GM18508 (cell line): ENCODE results near the gene CSRP2.

Experiments used
- ATAC-seq: cut with Tn5 transposase; IDR thresholded peaks from one replicate; pipeline ENCODE4 v1.9.1; 2021; ENCODE audit warnings: moderate number of reproducible peaks; ENCODE audit not compliant: insufficient read depth, unreplicated experiment

The CSRP2 gene

DNA sequence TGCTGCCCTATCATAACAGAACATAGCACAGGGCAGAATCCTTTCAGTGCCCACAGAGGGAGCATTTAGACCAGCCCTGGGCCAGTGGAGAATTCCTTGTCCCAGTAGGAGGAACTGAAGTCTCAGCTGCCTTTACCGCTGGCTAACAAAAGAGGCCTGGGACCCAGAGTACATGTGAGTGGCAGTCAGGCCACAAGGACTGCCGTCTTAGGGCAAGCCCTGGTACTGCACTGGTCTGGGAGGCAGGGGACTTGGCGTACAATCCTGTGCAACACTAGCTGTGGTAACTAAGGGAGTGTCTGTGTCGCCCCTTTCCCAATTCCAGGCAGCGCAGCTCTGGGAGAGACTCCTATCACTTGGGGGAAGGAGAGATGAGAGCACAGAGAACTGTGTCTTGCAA, 17.0 kb upstream of the CSRP2 start:
- no peak for ATAC-seq

DNA sequence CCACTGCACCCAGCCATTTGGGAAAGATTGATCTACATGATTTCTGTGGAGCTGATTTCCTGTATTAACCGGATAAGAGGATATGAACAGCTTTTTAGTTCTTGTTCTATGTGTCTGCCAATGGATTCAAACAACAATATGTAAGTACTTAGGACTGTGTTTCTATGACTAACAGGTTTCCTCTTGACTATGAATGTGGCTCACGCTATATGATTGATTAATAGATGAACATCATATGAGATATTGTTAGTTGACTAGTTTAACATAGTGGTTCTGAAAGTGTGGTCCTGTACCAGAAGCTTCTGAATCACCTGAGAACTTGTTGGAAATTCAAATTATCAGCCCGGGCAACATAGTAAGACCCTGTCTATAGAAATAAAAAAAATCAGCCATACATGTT, 12.8 kb upstream of the CSRP2 start:
- no peak for ATAC-seq

GRCh38 chr12:76890151-76891143, 11.6 kb upstream of the CSRP2 start:
- no peak for ATAC-seq

- no peak for ATAC-seq
These were observed 10.0 kb upstream of the CSRP2 start for GRCh38 chr12:76888775-76889174.

DNA sequence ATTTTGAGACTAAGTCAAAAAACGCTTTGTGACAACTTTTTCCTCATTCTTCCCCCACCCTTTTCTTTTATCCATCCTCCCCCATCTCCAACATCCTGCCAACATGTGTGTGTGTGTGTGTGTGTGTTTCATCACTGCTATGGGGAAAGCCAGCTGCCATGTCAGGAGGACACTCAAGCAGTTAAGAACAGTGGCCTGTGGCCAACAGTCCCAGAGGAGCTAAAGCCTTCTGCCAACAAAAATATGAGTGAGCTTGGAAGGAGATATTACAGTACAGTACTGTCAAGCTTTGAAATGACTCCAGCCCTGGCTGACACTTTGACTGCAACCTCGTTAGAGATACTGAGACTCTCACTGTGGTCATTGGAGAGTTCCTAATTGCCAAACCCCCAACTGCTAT, 5.0 kb upstream of the CSRP2 start:
- no peak for ATAC-seq

DNA sequence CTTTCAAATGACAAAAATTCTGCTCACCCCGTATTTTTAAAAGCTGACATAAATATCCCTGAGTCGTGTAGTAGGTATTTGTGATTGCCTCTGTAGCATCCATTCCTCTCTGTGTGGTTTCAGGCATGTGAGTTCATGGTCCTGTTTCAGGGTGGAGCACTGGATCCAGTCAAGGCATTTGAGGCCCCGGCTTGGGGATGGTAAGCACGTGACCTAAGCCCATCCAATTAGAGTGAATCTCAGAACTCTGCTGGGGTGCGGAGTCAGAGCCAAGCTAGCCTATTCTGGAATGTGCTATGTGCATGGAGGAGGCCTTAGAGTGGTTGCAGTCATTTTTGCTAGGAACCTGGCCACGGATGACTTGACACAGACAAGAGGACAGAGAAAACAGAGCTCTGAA, 4.3 kb upstream of the CSRP2 start:
- no peak for ATAC-seq

DNA sequence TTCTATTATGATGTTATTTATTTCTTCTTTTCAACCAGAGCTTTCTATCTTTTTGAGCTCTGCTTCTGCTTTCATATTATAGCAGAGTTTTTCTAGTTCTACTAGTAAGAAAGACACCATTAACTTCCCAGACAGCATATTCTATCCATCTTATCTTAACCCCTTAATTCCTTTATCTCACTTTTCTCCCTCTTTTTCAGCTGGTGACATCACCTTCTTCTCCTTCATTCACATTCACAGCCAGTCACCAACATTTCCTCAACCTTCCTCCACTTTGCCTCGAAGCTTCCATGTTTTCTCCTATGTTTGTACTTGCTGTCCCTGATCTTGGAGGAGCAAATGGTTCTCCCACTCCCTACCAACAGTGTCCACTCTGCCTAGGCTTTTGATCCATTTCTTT, 3.5 kb upstream of the CSRP2 start:
- ATAC-seq, result no peak

DNA sequence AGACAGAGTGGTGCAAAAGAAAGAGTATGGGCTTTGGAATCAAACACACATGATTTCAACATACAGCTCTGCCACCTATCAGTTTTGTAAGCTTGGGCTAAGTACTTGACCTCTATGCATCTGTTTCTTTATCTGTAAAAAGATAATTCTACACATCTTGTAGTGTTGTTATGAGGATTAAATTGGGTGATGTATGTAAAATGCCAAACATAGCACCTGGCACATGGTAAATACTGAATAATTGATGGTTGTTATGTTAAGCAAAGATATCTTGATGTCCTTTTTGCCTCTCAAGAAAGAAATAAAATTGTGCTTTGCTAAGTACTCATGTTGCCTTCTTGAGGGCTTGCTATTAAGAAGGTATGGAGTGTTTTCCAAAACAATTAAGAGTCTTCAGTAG, 2.3 kb upstream of the CSRP2 start:
- ATAC-seq, result no peak

DNA sequence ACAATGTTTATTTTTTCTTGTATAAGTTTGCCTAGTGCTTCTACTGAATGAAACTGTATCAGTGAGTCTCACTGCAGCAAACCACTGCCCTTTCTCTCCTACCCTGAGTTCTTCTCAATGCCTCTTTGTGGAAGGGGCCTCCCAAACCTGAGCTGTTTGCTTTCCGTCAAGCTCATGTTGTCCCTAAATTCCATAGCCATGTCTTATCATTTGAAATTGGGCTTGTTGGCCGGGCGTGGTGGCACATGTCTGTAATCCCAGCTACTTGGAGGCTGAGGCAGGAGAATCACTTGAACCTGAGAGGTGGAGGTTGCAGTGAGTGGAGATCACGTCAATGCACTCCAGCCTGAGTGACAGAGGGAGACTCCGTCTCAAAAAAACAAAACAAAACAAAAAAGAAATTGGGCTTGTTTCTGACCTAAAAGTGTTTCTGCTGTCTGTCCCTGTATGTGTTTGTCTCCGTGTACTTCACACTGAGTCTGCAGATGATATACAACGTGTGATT, 1.8 kb upstream of the CSRP2 start:
- no peak for ATAC-seq

DNA sequence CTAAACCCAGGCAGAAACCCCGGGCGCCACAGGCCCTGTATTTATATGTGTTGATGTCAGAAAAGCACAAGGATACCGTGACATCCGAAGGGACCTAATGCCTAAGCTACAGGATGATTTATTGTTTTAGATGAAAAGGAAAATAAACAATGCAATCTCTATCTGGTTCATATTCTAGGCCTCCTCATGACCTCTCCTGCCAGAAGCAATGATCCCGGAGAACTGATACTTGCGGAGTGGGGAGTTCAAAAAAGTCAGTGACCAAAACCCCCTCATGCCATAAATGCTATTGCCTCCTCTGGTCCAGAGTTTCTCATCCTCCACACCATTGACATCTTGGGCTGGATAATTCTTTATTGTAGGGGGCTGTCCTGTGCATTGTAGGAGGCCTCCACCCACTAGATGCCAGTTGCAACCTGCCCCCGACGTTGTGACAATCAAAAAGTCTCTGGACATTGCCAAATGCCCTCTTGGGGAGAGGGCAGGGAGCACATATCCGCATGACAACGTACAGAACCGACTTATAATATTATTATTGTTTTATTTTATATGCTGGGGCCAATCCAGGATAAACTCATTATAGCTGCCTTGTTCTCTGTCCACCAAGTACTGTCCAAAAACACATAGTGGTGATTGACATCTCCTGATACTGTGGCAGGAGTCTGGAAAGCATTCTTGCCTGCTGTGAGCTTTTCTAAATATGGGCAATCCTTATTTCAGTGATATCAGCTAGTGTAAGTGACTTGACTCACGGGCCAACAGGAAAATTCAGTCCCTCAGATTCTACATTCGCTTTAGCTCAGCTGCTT, 1.1 kb upstream of the CSRP2 start:
- ATAC-seq, result no peak

DNA sequence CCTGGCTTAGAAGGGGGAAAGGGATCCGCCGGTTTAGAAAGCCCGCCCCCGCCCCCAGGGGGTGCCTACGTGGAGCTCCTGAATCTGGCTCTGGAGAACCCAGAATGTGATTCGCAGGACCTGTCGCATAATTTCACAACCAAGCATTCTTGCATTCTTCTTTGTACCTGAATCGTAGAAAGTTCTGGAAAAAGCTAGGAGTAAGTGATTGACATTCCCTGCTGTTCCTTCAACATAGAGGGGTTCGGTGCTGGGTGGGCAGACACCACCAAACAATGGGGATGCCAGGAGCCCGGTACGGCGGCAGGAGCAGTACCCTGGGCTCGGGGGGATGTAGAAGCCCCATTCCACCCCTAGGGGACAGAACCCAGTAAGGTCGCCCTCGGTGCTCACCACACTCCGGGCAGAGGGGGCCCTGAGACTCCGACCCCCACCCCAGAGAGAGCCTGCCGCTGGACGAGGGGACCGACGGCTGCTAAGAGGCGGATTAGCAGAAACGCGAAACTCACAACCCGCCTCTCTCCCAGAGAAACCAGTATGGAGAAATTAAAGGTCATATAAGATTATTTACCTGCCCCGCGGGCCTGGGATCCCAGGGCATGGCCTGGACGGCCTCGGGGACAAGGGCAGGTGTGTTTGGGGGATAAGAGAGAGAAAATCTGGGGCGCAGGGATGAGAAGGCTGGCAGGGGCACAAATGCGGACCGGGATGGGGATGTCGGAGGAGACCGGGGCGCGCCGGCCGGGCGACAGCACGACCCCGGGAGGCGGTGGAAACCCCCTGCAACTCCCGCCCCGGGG, 520 bp downstream of the CSRP2 start:
- peak; percentile 33 for ATAC-seq

GRCh38 chr12:76876696-76877229, 2.1 kb downstream of the CSRP2 start:
- no peak for ATAC-seq

DNA sequence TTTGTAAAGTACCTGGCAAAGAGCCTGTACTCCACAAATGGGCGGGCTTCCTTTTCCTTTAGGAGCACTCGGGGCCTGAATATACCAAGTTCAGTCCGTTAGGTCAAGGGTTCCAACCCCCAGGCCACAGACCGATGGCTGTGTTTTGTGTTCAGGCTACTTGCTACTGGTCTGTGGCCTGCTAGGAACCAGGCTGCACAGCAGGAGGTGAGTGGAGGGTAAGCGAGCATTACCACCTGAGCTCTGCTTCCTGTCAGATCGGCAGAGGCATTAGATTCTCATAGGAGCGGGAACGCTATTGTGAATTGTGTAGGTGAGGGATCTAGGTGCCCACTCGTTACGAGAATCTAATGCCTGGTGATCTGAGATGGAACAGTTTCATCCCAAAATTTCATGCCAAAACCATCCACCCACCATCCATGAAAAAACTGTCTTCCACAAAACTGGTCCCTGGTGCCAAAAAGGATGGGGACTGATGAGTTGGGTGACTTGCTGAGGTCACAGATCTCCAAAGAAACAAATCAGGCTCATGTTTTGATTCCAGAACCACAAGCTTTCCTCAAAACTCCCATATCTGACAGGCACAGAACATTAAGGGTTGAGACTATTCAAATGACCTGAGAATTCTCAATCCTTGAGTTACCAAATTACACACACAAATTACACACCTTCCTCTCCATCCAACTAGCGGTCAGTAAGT, 4.2 kb downstream of the CSRP2 start:
- ATAC-seq, result no peak

- ATAC-seq, result no peak
These were observed 4.8 kb downstream of the CSRP2 start for GRCh38 chr12:76874027-76874426.

GRCh38 chr12:76872415-76872814, 6.4 kb downstream of the CSRP2 start:
- ATAC-seq, result no peak

- no peak for ATAC-seq
These were observed 7.1 kb downstream of the CSRP2 start for GRCh38 chr12:76871742-76872141.

- no peak for ATAC-seq
These were observed 7.7 kb downstream of the CSRP2 start for GRCh38 chr12:76871082-76871481.

DNA sequence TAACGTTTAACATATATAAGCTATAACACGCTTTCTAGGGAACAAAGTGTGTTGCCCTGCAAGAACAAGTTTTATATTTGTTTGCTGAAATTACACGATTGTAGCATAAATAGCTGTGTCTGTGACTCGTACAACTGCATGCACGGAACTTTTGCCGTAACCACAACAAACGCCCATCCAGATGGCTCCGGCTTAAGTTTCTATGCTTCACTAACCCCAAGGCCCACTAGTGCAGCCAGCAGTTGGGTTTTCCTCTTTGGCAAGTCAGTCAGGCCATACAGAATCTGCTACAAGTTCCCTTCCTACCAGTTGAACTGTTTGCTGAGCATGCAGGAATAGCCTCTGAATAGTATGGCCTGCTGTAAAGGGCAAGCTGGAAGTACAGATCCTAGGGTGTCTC, 12.1 kb downstream of the CSRP2 start:
- ATAC-seq, result no peak

DNA sequence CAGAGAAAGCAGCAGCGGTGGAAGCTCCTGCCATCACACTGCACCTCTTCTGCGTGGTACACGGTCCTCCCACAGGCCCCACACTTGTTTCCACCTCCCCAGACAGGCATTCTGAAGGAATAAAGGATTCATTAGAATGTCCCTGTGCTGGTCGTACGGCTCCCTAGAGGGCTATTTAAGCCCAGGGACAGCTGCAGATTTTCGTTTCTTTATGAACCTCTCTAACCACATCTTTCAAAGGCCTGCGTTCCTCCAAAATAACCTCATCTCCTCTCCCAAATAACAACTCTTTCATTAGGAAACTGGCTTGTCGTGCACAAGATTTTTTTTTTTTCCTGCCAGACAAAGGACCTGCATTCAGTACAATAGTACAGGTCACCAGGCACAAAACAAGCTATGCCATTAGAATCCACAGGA, 12.7 kb downstream of the CSRP2 start:
- no peak for ATAC-seq
